ENCODE data around the gene ALAD. TPM values are rescaled to one million over a fixed set of nuclear protein-coding genes. Genes with fewer than 3 reads are reported as not detected.
"Not testable (repeated sequence)": the region's sequence is repeated elsewhere in the genome, so short reads cannot be mapped to it uniquely, and the experiment has no call there.

Gene ALAD
- total RNA-seq, 1 experiment from 2014 or later, result 21.0 TPM

DNA sequence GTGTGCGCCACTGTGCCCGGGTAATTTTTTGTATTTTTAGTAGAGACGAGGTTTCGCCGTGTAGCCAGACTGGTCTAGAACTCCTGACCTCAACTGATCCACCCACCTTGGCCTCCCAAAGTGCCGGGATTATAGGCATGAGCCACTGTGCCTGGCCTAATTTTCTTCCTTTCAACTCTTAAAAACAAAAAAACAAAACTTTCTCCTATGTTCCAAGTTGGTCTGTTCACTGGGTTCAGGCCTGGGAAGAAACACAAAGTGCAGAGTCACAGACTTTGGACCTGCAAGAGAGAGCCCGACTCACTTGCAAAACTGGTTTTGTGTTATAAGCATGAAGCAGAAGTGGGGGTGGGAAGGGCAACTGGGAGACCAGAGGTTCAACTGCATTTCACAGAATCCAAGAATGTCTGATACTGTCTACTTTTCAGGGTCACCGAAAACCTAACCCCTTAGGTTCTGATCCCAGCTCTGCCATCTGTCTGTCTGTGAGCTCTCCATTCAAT is 19.1 kb downstream of the ALAD start:
- H3K9ac ChIP-seq (ENCODE audit: low read length), result no peak overlapping the region
- H3K9me2 ChIP-seq (replicated peaks; ENCODE audit: insufficient read depth, low read length), result no peaks in the 10 kb centered on the region
- H3K27me3 ChIP-seq (ENCODE audit: low read length), result no peaks in the 10 kb centered on the region
- H3K4me2 ChIP-seq (ENCODE audit: low read depth, low read length, poor library complexity, severe bottlenecking), result no peak overlapping the region
- H4K20me1 ChIP-seq (ENCODE audit: insufficient read depth, low read depth, low read length), result no peaks in the 10 kb centered on the region
- no peak overlapping the region for H3K4me3 ChIP-seq (ENCODE audit: low read length)
- no peaks in the 10 kb centered on the region for H3K36me3 ChIP-seq (ENCODE audit: insufficient read depth, low read length)
- H2AFZ ChIP-seq (ENCODE audit: low read length), result no peak overlapping the region
- H3K79me2 ChIP-seq (ENCODE audit: low read length), result no peaks in the 10 kb centered on the region
- H3K9me3 ChIP-seq (ENCODE audit: low read length), result no peaks in the 10 kb centered on the region
- DNase-seq, result no peak
- H3K27ac ChIP-seq (ENCODE audit: low read length), result no peak overlapping the region
- H3K4me1 ChIP-seq (ENCODE audit: low read length), result peaks cover 7% of the 10 kb centered on the region; the same call in 1 of the 2 replicates

DNA sequence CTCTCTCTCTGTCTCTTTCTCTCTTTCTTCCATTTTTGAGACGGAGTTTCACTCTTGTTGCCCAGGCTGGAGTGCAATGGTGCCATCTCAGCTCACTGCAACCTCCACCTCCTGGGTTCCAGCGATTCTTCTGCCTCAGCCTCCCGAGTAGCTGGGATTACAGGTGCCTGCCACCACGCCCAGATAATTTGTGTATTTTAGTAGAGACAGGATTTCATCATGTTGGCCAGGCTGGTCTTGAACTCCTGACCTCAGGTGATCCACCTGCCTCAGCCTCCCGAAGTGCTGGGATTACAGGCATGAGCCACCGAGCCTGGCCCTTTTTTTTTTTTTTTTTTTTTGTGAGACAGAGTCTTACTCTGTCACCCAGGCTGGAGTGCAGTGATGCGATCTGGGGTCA is 19.6 kb downstream of the ALAD start:
- H3K4me3 ChIP-seq (ENCODE audit: low read length); H3K9me2 ChIP-seq (replicated peaks; ENCODE audit: insufficient read depth, low read length); H3K27me3 ChIP-seq (ENCODE audit: low read length); H4K20me1 ChIP-seq (ENCODE audit: insufficient read depth, low read depth, low read length); H3K27ac ChIP-seq (ENCODE audit: low read length); H3K4me2 ChIP-seq (ENCODE audit: low read depth, low read length, poor library complexity, severe bottlenecking); H3K79me2 ChIP-seq (ENCODE audit: low read length); H3K9ac ChIP-seq (ENCODE audit: low read length); H3K36me3 ChIP-seq (ENCODE audit: insufficient read depth, low read length); H3K4me1 ChIP-seq (ENCODE audit: low read length); H3K9me3 ChIP-seq (ENCODE audit: low read length); DNase-seq; H2AFZ ChIP-seq (ENCODE audit: low read length): not testable (repeated sequence)

DNA sequence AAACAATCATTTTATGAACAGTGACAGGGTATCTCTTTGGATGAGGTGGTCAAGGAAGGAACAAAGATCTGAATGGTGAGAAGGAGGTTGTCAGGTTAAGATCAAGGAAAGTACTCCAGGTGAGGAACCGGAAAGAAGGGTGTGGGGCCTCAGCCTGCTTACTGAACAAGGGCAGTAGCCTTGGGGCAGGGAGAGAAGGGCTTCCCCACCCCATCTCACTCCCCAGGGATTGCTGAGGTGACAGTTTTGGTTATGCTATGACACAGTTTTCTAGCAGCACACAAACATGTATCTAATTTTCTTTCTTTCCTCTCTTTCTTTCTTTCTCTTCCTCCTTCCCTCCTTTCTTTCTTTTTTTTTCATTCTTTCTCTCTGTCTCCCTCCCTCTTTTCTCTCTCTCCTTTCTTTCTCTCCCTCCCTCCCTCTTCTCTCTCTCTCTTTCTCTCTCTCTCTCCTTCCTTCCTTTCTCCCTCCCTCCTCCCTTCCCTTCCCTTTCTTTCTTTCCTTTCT is 20.2 kb downstream of the ALAD start:
- no peak for DNase-seq
- H2AFZ ChIP-seq (ENCODE audit: low read length), result no peak overlapping the region

DNA sequence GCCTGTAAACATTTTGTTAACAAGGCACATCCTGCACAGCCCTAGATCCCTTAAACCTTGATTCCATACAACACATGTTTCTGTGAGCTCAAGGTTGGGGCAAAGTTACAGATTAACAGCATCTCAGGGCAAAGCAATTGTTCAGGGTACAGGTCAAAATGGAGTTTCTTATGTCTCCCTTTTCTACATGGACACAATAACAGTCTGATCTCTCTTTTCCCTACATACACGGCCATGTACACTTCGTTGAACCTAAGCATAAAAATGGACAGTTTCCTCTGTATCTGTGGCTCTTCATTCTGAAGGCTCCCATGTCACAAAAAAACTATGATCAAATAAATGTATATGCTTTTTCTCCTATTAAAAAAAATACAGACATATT is 21.3 kb downstream of the ALAD start:
- H3K9me3 ChIP-seq (ENCODE audit: low read length); H3K79me2 ChIP-seq (ENCODE audit: low read length); H4K20me1 ChIP-seq (ENCODE audit: insufficient read depth, low read depth, low read length); H3K27me3 ChIP-seq (ENCODE audit: low read length); H3K9me2 ChIP-seq (replicated peaks; ENCODE audit: insufficient read depth, low read length); H3K4me2 ChIP-seq (ENCODE audit: low read depth, low read length, poor library complexity, severe bottlenecking); H3K4me3 ChIP-seq (ENCODE audit: low read length); H3K27ac ChIP-seq (ENCODE audit: low read length); H3K36me3 ChIP-seq (ENCODE audit: insufficient read depth, low read length); DNase-seq; H2AFZ ChIP-seq (ENCODE audit: low read length); H3K9ac ChIP-seq (ENCODE audit: low read length): not testable (repeated sequence)
- H3K4me1 ChIP-seq (ENCODE audit: low read length), result peaks cover 13% of the 10 kb centered on the region

More for the DNA sequence above, 20.2 kb downstream of the ALAD start:
- no peak overlapping the region for H3K9ac ChIP-seq (ENCODE audit: low read length)
- H3K27ac ChIP-seq (ENCODE audit: low read length), result no peak overlapping the region
- H3K4me1 ChIP-seq (ENCODE audit: low read length), result peaks cover 8% of the 10 kb centered on the region
- H3K79me2 ChIP-seq (ENCODE audit: low read length), result no peaks in the 10 kb centered on the region
- H3K36me3 ChIP-seq (ENCODE audit: insufficient read depth, low read length), result no peaks in the 10 kb centered on the region
- H3K27me3 ChIP-seq (ENCODE audit: low read length), result no peaks in the 10 kb centered on the region
- H3K9me2 ChIP-seq (replicated peaks; ENCODE audit: insufficient read depth, low read length), result no peaks in the 10 kb centered on the region
- H3K9me3 ChIP-seq (ENCODE audit: low read length), result no peaks in the 10 kb centered on the region
- H4K20me1 ChIP-seq (ENCODE audit: insufficient read depth, low read depth, low read length), result no peaks in the 10 kb centered on the region
- no peak overlapping the region for H3K4me3 ChIP-seq (ENCODE audit: low read length)
- no peak overlapping the region for H3K4me2 ChIP-seq (ENCODE audit: low read depth, low read length, poor library complexity, severe bottlenecking)

DNA sequence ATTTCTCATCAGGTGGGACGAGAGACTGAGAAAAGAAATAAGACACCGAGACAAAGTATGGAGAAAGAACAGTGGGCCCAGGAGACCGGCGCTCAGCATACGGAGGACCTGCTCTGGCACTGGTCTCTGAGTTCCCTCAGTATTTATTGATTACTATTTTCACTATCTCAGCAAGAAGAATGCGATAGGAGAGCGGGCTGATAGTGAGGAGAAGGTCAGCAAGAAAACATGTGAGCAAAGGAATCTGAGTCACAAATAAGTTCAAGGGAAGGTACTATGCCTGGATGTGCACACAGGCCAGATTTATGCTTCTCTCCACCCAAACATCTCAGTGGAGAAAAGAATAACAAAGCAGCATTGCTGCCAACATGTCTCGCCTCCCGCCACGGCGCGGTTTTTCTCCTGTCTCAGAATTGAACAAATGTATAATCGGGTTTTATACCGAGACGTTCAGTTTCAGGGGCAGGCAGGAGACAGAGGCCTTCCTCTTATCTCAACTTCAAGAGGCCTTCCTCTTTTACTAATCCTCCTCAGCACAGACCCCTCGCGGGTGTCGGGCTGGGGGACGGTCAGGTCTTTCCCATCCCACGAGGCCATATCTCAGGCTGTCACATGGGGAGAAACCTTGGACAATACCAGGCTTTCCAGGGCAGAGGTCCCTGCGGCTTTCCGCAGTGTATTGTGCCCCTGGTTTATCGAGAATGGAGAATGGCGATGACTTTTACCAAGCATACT is 21.8 kb downstream of the ALAD start:
- H3K27me3 ChIP-seq (ENCODE audit: low read length); H3K4me2 ChIP-seq (ENCODE audit: low read depth, low read length, poor library complexity, severe bottlenecking); H3K9me3 ChIP-seq (ENCODE audit: low read length); H3K9ac ChIP-seq (ENCODE audit: low read length); H2AFZ ChIP-seq (ENCODE audit: low read length); H3K4me3 ChIP-seq (ENCODE audit: low read length); H3K9me2 ChIP-seq (replicated peaks; ENCODE audit: insufficient read depth, low read length); H4K20me1 ChIP-seq (ENCODE audit: insufficient read depth, low read depth, low read length); DNase-seq; H3K36me3 ChIP-seq (ENCODE audit: insufficient read depth, low read length); H3K79me2 ChIP-seq (ENCODE audit: low read length); H3K27ac ChIP-seq (ENCODE audit: low read length): not testable (repeated sequence)
- H3K4me1 ChIP-seq (ENCODE audit: low read length), result peaks cover 13% of the 10 kb centered on the region

DNA sequence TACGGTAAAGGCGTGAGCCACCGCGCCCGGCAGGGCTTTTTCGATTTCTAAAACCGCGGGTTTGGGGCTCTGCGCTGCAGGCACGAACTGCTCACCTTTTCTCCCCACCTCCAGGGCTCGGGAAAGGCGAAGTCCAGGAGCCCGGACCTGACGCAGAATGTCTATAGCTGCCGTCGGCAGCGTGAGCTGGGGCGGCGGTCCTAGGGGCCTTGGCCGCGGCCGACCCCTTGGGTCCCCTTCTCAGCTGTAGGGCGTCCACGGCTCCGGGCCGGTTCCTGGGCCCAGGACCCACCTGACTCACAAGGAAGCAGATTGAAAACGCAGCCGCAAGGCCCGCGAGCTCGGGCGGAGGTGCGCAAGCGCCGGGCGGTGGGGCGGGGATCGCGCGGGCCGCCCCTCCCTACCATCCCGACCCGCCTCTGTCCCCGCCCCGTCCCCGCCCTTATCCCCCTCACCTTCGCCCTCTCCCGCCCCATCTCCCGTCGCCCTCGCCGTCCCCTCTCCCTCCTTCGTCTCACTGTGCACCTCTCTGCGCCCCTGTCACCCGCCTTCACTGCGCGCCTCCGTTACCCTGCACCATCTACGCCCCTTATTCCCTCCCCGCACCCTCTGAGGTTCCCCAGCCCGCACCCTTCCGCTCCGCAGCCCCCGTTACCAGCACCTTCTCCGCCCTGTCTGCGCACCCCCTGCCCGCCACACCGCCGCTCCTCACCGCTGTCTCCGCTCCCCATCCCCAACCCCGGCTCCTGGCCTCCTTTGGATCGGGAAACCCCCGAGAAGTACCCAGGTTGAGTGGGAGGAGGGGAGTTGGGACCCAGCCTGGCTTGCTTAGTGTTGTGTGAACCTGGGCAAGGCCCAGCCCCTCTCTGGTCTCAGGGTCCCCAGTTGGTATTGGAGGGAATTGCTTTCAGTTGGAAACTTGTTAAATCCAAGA is 24.2 kb downstream of the ALAD start, which contains the start of gene HDHD3:
Gene HDHD3 (minus strand): TSS at position 353 of the 934 bp plus-strand sequence. CDS start 2,632 bp downstream, outside the sequence.
- Histone ChIP-seq H3K4me2 (ENCODE audit: low read depth, low read length, poor library complexity, severe bottlenecking) (peak within 1 kb of the TSS; percentile 94), H3K27ac (ENCODE audit: low read length) (no peak within 1 kb of the TSS), H2AFZ (ENCODE audit: low read length) (peak within 1 kb of the TSS; percentile 100), H3K27me3 (ENCODE audit: low read length) (no peaks in the 10 kb centered on the region), H4K20me1 (ENCODE audit: insufficient read depth, low read depth, low read length) (no peaks in the 10 kb centered on the region), H3K4me1 (ENCODE audit: low read length) (peaks cover 13% of the 10 kb centered on the region), H3K79me2 (ENCODE audit: low read length) (0 out of 2 replicates have a peak, but pooled peaks cover 4% of the 10 kb centered on the region), H3K9ac (ENCODE audit: low read length) (peak within 1 kb of the TSS; percentile 94), H3K36me3 (ENCODE audit: insufficient read depth, low read length) (no peaks in the 10 kb centered on the region), H3K4me3 (ENCODE audit: low read length) (peak within 1 kb of the TSS; percentile 99), H3K9me2 (replicated peaks; ENCODE audit: insufficient read depth, low read length) (no peaks in the 10 kb centered on the region), H3K9me3 (ENCODE audit: low read length) (no peaks in the 10 kb centered on the region)
- peak; percentile 93 for DNase-seq

DNA sequence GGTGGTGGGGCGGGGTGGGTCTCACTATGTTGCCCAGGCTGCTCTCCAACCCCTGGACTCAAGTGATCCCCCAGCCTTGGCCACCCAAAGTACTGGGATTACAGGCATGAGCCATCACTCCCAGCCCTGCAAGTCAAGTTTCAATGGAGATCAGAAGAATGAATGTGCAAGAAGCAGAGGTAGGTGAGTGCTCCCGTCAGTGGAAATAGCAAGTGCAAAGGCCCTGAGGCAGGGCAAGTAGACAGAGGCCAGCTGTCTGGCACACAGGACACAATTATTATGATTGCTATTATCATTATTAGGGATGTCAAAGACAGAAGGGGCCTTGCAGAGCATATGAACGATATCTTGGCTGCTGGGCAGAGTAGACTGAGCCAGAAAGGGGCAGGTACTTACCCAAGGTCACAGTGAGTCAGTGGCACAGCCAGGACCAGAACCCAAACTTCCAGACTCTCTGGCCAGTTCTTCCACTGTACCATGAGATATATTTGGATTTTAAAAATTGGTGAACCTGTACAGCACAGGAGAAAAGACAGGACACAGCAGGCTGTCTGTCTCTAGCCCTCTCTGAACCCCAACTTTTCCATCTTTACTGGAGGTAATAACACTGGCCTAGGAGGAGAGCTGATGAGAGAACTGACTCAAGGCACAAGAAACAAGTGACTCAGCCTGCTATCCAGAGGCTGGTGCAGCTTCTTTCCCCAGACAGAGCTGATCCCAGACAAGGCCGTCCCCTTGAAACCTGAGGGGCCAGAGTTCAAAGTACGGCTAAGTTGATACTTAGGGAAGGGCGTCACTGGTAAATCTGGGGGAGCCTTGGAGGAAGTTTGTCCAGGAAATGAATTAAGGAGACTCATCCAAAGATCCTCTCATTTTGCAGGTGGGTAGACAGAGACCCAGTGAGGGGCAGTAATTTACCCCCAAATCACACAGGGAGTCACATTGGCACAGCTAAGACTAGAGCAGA is 25.7 kb downstream of the ALAD start:
- no peak for DNase-seq
- Histone ChIP-seq H3K79me2 (ENCODE audit: low read length) (0 out of 2 replicates have a peak, but pooled peaks cover 4% of the 10 kb centered on the region), H3K9me3 (ENCODE audit: low read length) (no peaks in the 10 kb centered on the region), H4K20me1 (ENCODE audit: insufficient read depth, low read depth, low read length) (no peaks in the 10 kb centered on the region), H3K36me3 (ENCODE audit: insufficient read depth, low read length) (no peaks in the 10 kb centered on the region), H3K4me3 (ENCODE audit: low read length) (peak overlapping the region; percentile 99), H3K27ac (ENCODE audit: low read length) (no peak overlapping the region), H3K9ac (ENCODE audit: low read length) (no peak overlapping the region), H2AFZ (ENCODE audit: low read length) (no peak overlapping the region), H3K27me3 (ENCODE audit: low read length) (no peaks in the 10 kb centered on the region), H3K4me1 (ENCODE audit: low read length) (peaks cover 11% of the 10 kb centered on the region), H3K4me2 (ENCODE audit: low read depth, low read length, poor library complexity, severe bottlenecking) (peak overlapping the region; percentile 94), H3K9me2 (replicated peaks; ENCODE audit: insufficient read depth, low read length) (no peaks in the 10 kb centered on the region)
